Liver (tissue), 9 donors: ENCODE data around the gene MYO1F. TPM values are rescaled to one million over a fixed set of nuclear protein-coding genes. Genes with fewer than 3 reads are reported as not detected.
A peak's percentile ranks its signal among the peaks of the same experiment; 100 is the strongest.

Experiments
- DNase-seq: peaks from one replicate; pipeline ENCODE4 v3.0.0-alpha.2; 2017; ENCODE audit warnings: low spot score
- H3K27ac ChIP-seq, 2 donors: one replicate each; pipeline ENCODE4 v1.7.0; 2013; ENCODE audit warnings: inconsistent platforms in 2 of 2, low read length in 2 of 2, control low read depth in 1 of 2, low read depth in 1 of 2, mild to moderate bottlenecking in 1 of 2
- H3K27me3 ChIP-seq, 4 donors: one replicate each; pipeline versions ENCODE4 v1.6.1 to v1.7.0; 2013; ENCODE audit warnings: low read length in 3 of 4, inconsistent platforms in 1 of 4, mild to moderate bottlenecking in 1 of 4, moderate library complexity in 1 of 4; ENCODE audit not compliant: control insufficient read depth in 4 of 4, insufficient read depth in 4 of 4
- H3K36me3 ChIP-seq, 4 donors: one replicate each; pipeline versions ENCODE4 v1.6.1 to v1.7.0; 2013; ENCODE audit warnings: low read length in 3 of 4, mild to moderate bottlenecking in 3 of 4, low read depth in 1 of 4, moderate library complexity in 1 of 4; ENCODE audit not compliant: control insufficient read depth in 4 of 4, insufficient read depth in 3 of 4
- H3K4me1 ChIP-seq, 4 donors: one replicate each; pipeline versions ENCODE4 v1.6.1 to v1.7.0; 2013; ENCODE audit warnings: low read length in 3 of 4, mild to moderate bottlenecking in 3 of 4, moderate library complexity in 1 of 4; ENCODE audit not compliant: control insufficient read depth in 4 of 4, insufficient read depth in 4 of 4
- H3K4me3 ChIP-seq, 3 donors: one replicate each; pipeline versions ENCODE4 v1.6.1 to v1.7.0; 2013; ENCODE audit warnings: low read length in 3 of 3, control low read depth in 1 of 3, low read depth in 1 of 3, mild to moderate bottlenecking in 1 of 3
- H3K9ac ChIP-seq, 2 donors: one replicate each; pipeline ENCODE4 v1.7.0; 2013; ENCODE audit warnings: low read length in 2 of 2, mild to moderate bottlenecking in 2 of 2, moderate library complexity in 2 of 2, control low read depth in 1 of 2, low read depth in 1 of 2
- H3K9me3 ChIP-seq, 4 donors: one replicate each; pipeline versions ENCODE4 v1.6.1 to v1.7.0; 2013; ENCODE audit warnings: low read length in 3 of 4; ENCODE audit not compliant: control insufficient read depth in 4 of 4
- FOXA1 ChIP-seq: IDR thresholded peaks from 2 replicates; pipeline ENCODE4 v1.6.1; 2016; ENCODE audit warnings: antibody characterized with exemption
- GABPA ChIP-seq, 2 donors: IDR thresholded peaks in 1 of 2; conservative IDR thresholded peaks in 1 of 2; 2 replicates each; pipeline ENCODE4 v1.6.1; 2016; ENCODE audit warnings: antibody characterized with exemption in 2 of 2, mild to moderate bottlenecking in 1 of 2, moderate library complexity in 1 of 2
- HNF4G ChIP-seq: IDR thresholded peaks from 2 replicates; pipeline ENCODE4 v1.6.1; 2016; ENCODE audit warnings: antibody characterized with exemption
- JUND ChIP-seq, 2 donors: IDR thresholded peaks; 2 replicates each; pipeline ENCODE4 v1.6.1; 2016; ENCODE audit warnings: antibody characterized with exemption in 2 of 2
- NR2F2 ChIP-seq: IDR thresholded peaks from 2 replicates; pipeline ENCODE4 v1.6.1; 2016; ENCODE audit warnings: antibody characterized with exemption
- RAD21 ChIP-seq, 2 donors: IDR thresholded peaks; 2 replicates each; pipeline ENCODE4 v1.6.1; 2016; ENCODE audit warnings: antibody characterized with exemption in 2 of 2, mild to moderate bottlenecking in 2 of 2
- RXRA ChIP-seq, 2 donors: IDR thresholded peaks; 2 replicates each; pipeline ENCODE4 v1.6.1; 2017 to 2018; ENCODE audit warnings: antibody characterized with exemption in 2 of 2, mild to moderate bottlenecking in 1 of 2
- SP1 ChIP-seq: IDR thresholded peaks from 2 replicates; pipeline ENCODE4 v1.6.1; 2018; ENCODE audit warnings: antibody characterized with exemption, mild to moderate bottlenecking
- YY1 ChIP-seq: IDR thresholded peaks from 2 replicates; pipeline ENCODE4 v1.6.1; 2016; ENCODE audit warnings: antibody characterized with exemption, mild to moderate bottlenecking
- WGBS: extraction: QIAGEN DNeasy Blood & Tissue Kit; methylation state at CpG from one replicate; pipeline ENCODE4 v1.1.7; 2013; 5-methylcytosine and 5-hydroxymethylcytosine counted together
- polyA plus RNA-seq, 2 donors: library from polyadenylated mRNA; stranded (reverse) in 1 of 2; unstranded in 1 of 2; fragments of 200-250 nt in 1 of 2; fragments of >200 nt in 1 of 2; fragmentation: Nextera tagmentation in 1 of 2; extraction: Ambion mirVana in 1 of 2; gene quantifications; one replicate each; pipeline versions ENCODE4 v1.2.1 to v1.2.3, GENCODE V29; 2013 to 2015
- total RNA-seq, 2 donors: library from RNA; depleted of rRNA; stranded (reverse); fragments of >200 nt; gene quantifications; one replicate each; pipeline ENCODE4 v1.2.3, GENCODE V29; 2014
- TF ChIP-seq, protein P1 (sequence below): fragments of 150-350 bp; IDR thresholded peaks from 2 replicates; pipeline ENCODE4 v1.5.1; 2017; ENCODE audit warnings: improper control_type of control experiment, low read depth, low read length; ENCODE audit not compliant: missing input control
- TF ChIP-seq, protein P2 (sequence below): IDR thresholded peaks from 2 replicates; pipeline ENCODE4 v1.6.1; 2016; ENCODE audit warnings: antibody characterized with exemption
- TF ChIP-seq, protein P3 (sequence below): IDR thresholded peaks from 2 replicates; pipeline ENCODE4 v1.6.1; 2016; ENCODE audit warnings: antibody characterized with exemption, mild to moderate bottlenecking
- TF ChIP-seq, protein P4 (sequence below): IDR thresholded peaks from 2 replicates; pipeline ENCODE4 v1.6.1; 2016; ENCODE audit warnings: antibody characterized with exemption
- TF ChIP-seq, protein P5 (sequence below): IDR thresholded peaks from 2 replicates; pipeline ENCODE4 v1.6.1; 2016; ENCODE audit warnings: antibody characterized with exemption
- donor health status: healthy.
- donor health status: healthy.
- donor health status: healthy.
- donor health status: healthy.
- donor health status: healthy.

Gene MYO1F
- total and polyA plus RNA-seq, 4 donors = 6.1 to 20.4 (median 12.0) TPM

DNA sequence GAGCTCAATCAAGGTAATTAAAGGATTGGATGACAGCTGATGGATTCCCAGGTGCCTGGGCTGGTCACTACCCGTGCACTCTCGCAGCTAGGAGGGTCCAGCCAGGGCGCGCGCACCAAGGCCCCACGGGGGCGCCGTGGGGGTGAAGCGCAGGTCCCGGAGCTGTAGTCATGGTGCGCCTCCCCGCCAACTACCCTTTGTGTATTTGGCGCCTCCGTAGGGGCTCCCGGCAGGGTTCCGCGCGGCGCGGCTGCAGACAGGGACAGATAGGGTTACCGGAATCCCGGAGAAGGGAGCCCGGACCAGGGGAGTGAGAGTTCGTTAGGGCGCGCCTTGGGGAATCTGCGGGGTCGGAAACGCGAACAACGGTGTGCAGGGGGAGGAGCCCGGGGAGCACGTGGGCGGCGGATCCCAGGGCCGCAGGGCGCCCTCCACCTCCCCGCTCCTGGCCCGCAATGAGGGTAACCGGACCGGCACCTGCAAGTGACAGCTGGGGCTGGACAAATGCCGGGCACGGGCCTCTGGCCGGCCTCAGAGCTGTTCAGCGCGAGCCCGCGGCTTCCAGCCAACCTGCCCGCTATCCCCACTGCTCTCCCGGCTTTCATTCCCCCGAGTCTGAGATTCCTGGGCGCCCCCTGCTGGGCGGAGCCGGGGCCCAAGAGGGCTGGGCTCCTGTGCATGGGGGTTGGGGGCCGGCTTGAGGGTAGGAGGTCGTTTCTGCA is 71.4 kb downstream of the MYO1F start:
- Histone ChIP-seq H3K9me3 (no peaks in the 10 kb centered on the region), H3K4me3 (peak overlapping the region in 2 of 3 donors; percentile 63 to 75), H3K4me1 (peaks cover 6 to 10% (median 6%) of the 10 kb centered on the region in 4 donors), H3K27me3 (no peaks in the 10 kb centered on the region), H3K27ac (peak overlapping the region; percentile 38 to 43), H3K36me3 (peaks cover 0 to 2% (median 0%) of the 10 kb centered on the region in 4 donors), H3K9ac (peak overlapping the region; percentile 13 to 27)
- under 1% methylated on average over 56 of the region's 56 CpGs for WGBS
- peak; percentile 19 for TF ChIP-seq SP1
- TF ChIP-seq HNF4G = no peak
- TF ChIP-seq, protein P1, sequence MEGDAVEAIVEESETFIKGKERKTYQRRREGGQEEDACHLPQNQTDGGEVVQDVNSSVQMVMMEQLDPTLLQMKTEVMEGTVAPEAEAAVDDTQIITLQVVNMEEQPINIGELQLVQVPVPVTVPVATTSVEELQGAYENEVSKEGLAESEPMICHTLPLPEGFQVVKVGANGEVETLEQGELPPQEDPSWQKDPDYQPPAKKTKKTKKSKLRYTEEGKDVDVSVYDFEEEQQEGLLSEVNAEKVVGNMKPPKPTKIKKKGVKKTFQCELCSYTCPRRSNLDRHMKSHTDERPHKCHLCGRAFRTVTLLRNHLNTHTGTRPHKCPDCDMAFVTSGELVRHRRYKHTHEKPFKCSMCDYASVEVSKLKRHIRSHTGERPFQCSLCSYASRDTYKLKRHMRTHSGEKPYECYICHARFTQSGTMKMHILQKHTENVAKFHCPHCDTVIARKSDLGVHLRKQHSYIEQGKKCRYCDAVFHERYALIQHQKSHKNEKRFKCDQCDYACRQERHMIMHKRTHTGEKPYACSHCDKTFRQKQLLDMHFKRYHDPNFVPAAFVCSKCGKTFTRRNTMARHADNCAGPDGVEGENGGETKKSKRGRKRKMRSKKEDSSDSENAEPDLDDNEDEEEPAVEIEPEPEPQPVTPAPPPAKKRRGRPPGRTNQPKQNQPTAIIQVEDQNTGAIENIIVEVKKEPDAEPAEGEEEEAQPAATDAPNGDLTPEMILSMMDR = peak; percentile 77
- TF ChIP-seq, protein P2, sequence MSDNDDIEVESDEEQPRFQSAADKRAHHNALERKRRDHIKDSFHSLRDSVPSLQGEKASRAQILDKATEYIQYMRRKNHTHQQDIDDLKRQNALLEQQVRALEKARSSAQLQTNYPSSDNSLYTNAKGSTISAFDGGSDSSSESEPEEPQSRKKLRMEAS = no peak
- TF ChIP-seq RXRA (IDR thresholded peaks at IDR 0.05) = peak; percentile 11 to 34
- no peak for TF ChIP-seq GABPA (IDR thresholded peaks at IDR 0.05 in 1 of 2, conservative IDR thresholded peaks at IDR 0.05 in 1 of 2)
- no peak for TF ChIP-seq JUND (IDR thresholded peaks at IDR 0.05)
- TF ChIP-seq YY1 = peak; percentile 17
- TF ChIP-seq, protein P3, sequence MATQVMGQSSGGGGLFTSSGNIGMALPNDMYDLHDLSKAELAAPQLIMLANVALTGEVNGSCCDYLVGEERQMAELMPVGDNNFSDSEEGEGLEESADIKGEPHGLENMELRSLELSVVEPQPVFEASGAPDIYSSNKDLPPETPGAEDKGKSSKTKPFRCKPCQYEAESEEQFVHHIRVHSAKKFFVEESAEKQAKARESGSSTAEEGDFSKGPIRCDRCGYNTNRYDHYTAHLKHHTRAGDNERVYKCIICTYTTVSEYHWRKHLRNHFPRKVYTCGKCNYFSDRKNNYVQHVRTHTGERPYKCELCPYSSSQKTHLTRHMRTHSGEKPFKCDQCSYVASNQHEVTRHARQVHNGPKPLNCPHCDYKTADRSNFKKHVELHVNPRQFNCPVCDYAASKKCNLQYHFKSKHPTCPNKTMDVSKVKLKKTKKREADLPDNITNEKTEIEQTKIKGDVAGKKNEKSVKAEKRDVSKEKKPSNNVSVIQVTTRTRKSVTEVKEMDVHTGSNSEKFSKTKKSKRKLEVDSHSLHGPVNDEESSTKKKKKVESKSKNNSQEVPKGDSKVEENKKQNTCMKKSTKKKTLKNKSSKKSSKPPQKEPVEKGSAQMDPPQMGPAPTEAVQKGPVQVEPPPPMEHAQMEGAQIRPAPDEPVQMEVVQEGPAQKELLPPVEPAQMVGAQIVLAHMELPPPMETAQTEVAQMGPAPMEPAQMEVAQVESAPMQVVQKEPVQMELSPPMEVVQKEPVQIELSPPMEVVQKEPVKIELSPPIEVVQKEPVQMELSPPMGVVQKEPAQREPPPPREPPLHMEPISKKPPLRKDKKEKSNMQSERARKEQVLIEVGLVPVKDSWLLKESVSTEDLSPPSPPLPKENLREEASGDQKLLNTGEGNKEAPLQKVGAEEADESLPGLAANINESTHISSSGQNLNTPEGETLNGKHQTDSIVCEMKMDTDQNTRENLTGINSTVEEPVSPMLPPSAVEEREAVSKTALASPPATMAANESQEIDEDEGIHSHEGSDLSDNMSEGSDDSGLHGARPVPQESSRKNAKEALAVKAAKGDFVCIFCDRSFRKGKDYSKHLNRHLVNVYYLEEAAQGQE = no peak
- no peak for TF ChIP-seq NR2F2
- TF ChIP-seq FOXA1 = no peak
- TF ChIP-seq, protein P4, sequence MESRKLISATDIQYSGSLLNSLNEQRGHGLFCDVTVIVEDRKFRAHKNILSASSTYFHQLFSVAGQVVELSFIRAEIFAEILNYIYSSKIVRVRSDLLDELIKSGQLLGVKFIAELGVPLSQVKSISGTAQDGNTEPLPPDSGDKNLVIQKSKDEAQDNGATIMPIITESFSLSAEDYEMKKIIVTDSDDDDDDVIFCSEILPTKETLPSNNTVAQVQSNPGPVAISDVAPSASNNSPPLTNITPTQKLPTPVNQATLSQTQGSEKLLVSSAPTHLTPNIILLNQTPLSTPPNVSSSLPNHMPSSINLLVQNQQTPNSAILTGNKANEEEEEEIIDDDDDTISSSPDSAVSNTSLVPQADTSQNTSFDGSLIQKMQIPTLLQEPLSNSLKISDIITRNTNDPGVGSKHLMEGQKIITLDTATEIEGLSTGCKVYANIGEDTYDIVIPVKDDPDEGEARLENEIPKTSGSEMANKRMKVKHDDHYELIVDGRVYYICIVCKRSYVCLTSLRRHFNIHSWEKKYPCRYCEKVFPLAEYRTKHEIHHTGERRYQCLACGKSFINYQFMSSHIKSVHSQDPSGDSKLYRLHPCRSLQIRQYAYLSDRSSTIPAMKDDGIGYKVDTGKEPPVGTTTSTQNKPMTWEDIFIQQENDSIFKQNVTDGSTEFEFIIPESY = no peak
- TF ChIP-seq RAD21 (IDR thresholded peaks at IDR 0.05) = peak; percentile 85 to 86
- DNase-seq = peak; percentile 86

DNA sequence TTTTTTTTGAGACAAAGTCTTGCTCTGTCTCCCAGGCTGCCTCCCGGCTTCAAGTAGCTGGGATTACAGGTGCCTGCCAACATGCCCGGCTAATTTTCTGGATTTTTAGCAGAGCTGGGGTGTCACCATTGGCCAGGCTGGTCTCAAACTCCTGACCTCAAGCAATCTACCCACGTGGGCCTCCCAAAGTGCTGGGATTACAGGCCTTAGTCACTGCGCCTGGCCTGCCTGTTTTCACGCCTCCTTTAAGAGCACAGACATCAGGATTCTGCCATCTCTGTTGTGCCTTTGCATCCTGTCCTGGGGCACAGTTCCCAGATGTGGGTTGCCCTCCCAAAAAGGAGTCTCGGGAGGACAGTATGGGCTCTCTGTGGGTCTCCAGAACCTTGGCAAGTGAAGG is 72.3 kb downstream of the MYO1F start:
- TF ChIP-seq, protein P5, sequence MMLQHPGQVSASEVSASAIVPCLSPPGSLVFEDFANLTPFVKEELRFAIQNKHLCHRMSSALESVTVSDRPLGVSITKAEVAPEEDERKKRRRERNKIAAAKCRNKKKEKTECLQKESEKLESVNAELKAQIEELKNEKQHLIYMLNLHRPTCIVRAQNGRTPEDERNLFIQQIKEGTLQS = no peak
- no peak for TF ChIP-seq YY1
- no peak for TF ChIP-seq JUND (IDR thresholded peaks at IDR 0.05)
- TF ChIP-seq FOXA1 = no peak
- TF ChIP-seq, protein P4 = no peak
- TF ChIP-seq, protein P3 = no peak
- no peak for TF ChIP-seq HNF4G
- Histone ChIP-seq H3K9ac (no peak overlapping the region), H3K27me3 (no peaks in the 10 kb centered on the region), H3K4me1 (peaks cover 6 to 13% (median 6%) of the 10 kb centered on the region in 4 donors), H3K27ac (no peak overlapping the region), H3K9me3 (no peaks in the 10 kb centered on the region), H3K36me3 (no peaks in the 10 kb centered on the region), H3K4me3 (no peak overlapping the region)
- WGBS = 86% methylated on average over 6 of the region's 6 CpGs
- no peak for DNase-seq
